Ishikawa (cell line): ENCODE data around the gene SVEP1.

Source experiments
- CEBPB ChIP-seq: IDR thresholded peaks from 2 replicates; pipeline ENCODE4 v1.6.1; 2012
- CREB1 ChIP-seq: IDR thresholded peaks from 2 replicates; pipeline ENCODE4 v1.6.1; 2012; ENCODE audit warnings: low read depth
- EGR1 ChIP-seq: IDR thresholded peaks from 2 replicates; pipeline ENCODE4 v1.6.1; 2012
- EP300 ChIP-seq: IDR thresholded peaks from 2 replicates; pipeline ENCODE4 v1.6.1; 2012; ENCODE audit warnings: borderline replicate concordance
- RAD21 ChIP-seq: IDR thresholded peaks from 2 replicates; pipeline ENCODE4 v1.6.1; 2012; ENCODE audit warnings: low read depth
- TAF1 ChIP-seq: IDR thresholded peaks from 2 replicates; pipeline ENCODE4 v1.6.1; 2012; ENCODE audit warnings: low read depth, mild to moderate bottlenecking
- TF ChIP-seq, protein P1 (sequence below): IDR thresholded peaks from 2 replicates; pipeline ENCODE4 v1.6.1; 2012

DNA sequence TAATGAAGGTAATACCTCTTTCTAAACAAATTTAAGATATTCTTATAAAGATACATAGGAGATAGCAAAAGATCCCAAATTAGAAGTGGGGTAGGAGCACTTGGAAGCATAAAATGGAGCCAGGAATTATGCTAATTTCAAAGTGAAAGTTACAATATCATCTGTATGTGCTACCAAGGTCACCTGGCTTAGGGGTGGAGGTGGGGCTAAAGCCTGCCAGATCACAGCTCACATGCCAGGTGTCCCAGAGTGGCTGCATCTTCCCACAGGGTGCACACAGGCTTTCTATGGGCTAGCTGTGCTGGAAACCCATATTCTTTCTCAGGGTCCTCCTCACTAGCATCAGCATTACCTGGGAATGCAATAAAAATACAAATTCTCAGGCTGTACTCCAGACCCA lies 123.7 kb downstream of the SVEP1 start:
- TF ChIP-seq EP300 (no peak), CEBPB (no peak), EGR1 (no peak), RAD21 (no peak), TAF1 (no peak), CREB1 (no peak)
- TF ChIP-seq, protein P1, sequence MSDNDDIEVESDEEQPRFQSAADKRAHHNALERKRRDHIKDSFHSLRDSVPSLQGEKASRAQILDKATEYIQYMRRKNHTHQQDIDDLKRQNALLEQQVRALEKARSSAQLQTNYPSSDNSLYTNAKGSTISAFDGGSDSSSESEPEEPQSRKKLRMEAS: no peak
